GM18870 (cell line): ENCODE data around the gene EYS.
"Not testable (repeated sequence)": the region's sequence is repeated elsewhere in the genome, so short reads cannot be mapped to it uniquely, and the experiment has no call there.

ENCODE experiments used
- ATAC-seq: cut with Tn5 transposase; IDR thresholded peaks from one replicate; pipeline ENCODE4 v1.9.1; 2021; ENCODE audit warnings: moderate library complexity; ENCODE audit not compliant: unreplicated experiment

The EYS gene

GRCh38 chr6:65113581-65113980, 593.4 kb downstream of the EYS start:
- ATAC-seq = no peak

- ATAC-seq = no peak
Observed at GRCh38 chr6:65112435-65112834, 594.6 kb downstream of the EYS start.

GRCh38 chr6:65110031-65110430, 597.0 kb downstream of the EYS start:
- ATAC-seq = no peak

- no peak for ATAC-seq
Observed at GRCh38 chr6:65098349-65098748, 608.7 kb downstream of the EYS start.

GRCh38 chr6:65091561-65091960, 615.5 kb downstream of the EYS start:
- ATAC-seq = no peak

- ATAC-seq = no peak
Observed at GRCh38 chr6:65088575-65088974, 618.5 kb downstream of the EYS start.

GRCh38 chr6:65081756-65082155, 625.3 kb downstream of the EYS start:
- no peak for ATAC-seq

- ATAC-seq = no peak
Observed at GRCh38 chr6:65075705-65076230, 631.3 kb downstream of the EYS start.

GRCh38 chr6:65072500-65072899, 634.5 kb downstream of the EYS start:
- ATAC-seq = no peak

GRCh38 chr6:65071480-65071879, 635.5 kb downstream of the EYS start:
- ATAC-seq = no peak

- no peak for ATAC-seq
Observed at GRCh38 chr6:65064844-65065243, 642.2 kb downstream of the EYS start.

GRCh38 chr6:65059568-65059967, 647.5 kb downstream of the EYS start:
- no peak for ATAC-seq

- no peak for ATAC-seq
Observed at GRCh38 chr6:65055545-65055944, 651.5 kb downstream of the EYS start.

GRCh38 chr6:65052626-65053025, 654.4 kb downstream of the EYS start:
- ATAC-seq = no peak

GRCh38 chr6:65045801-65046200, 661.2 kb downstream of the EYS start:
- ATAC-seq = no peak

GRCh38 chr6:65014006-65014405, 693.0 kb downstream of the EYS start:
- no peak for ATAC-seq

GRCh38 chr6:65006788-65007187, 700.2 kb downstream of the EYS start:
- no peak for ATAC-seq

- no peak for ATAC-seq
Observed at GRCh38 chr6:65004283-65004682, 702.7 kb downstream of the EYS start.

- ATAC-seq = not testable (repeated sequence)
Observed at GRCh38 chr6:65002882-65003281, 704.1 kb downstream of the EYS start.

- ATAC-seq = no peak
Observed at GRCh38 chr6:65000815-65001214, 706.2 kb downstream of the EYS start.

GRCh38 chr6:64998204-64998603, 708.8 kb downstream of the EYS start:
- ATAC-seq = no peak

- no peak for ATAC-seq
Observed at GRCh38 chr6:64996301-64996700, 710.7 kb downstream of the EYS start.

GRCh38 chr6:64990652-64991304, 716.2 kb downstream of the EYS start:
- ATAC-seq = no peak
